Measurements from ENCODE around the gene ACY1.

ACY1 gene

GRCh38 chr3:51963951-51964451 lies 19.3 kb upstream of the ACY1 start:
- DNase-seq = no peak

GRCh38 chr3:51964521-51964920 lies 18.8 kb upstream of the ACY1 start:
- DNase-seq = no peak

- no peak for DNase-seq
These were observed 17.3 kb upstream of the ACY1 start for GRCh38 chr3:51966016-51966415.

GRCh38 chr3:51966486-51966885 lies 16.8 kb upstream of the ACY1 start:
- DNase-seq = peak; percentile 42

GRCh38 chr3:51966922-51967383 lies 16.4 kb upstream of the ACY1 start:
- DNase-seq = no peak

GRCh38 chr3:51967384-51968169 lies 15.8 kb upstream of the ACY1 start, which contains the start of gene PCBP4:
Gene PCBP4 (minus strand): TSS chr3:51967454. CDS start chr3:51961240, 6,214 bp downstream.
- peak; percentile 82 for DNase-seq

GRCh38 chr3:51968170-51968775 lies 15.1 kb upstream of the ACY1 start:
- DNase-seq = peak; percentile 12

- DNase-seq = no peak
These were observed 14.3 kb upstream of the ACY1 start for GRCh38 chr3:51968883-51969678.

- DNase-seq = no peak
These were observed 13.5 kb upstream of the ACY1 start for GRCh38 chr3:51969841-51970240.

- no peak for DNase-seq
These were observed 12.6 kb upstream of the ACY1 start for GRCh38 chr3:51970606-51971300.

- no peak for DNase-seq
These were observed 12.0 kb upstream of the ACY1 start for GRCh38 chr3:51971350-51971749.

GRCh38 chr3:51974277-51974962 lies 8.9 kb upstream of the ACY1 start:
- DNase-seq = no peak

GRCh38 chr3:51974963-51975851 lies 8.1 kb upstream of the ACY1 start, which contains the start of gene ABHD14A:
Gene ABHD14A (plus strand): TSS chr3:51975064. CDS start chr3:51975136, 72 bp downstream.
- peak; percentile 64 for DNase-seq

GRCh38 chr3:51975852-51976549 lies 7.3 kb upstream of the ACY1 start:
- peak; percentile 54 for DNase-seq

GRCh38 chr3:51977446-51978142 lies 5.7 kb upstream of the ACY1 start:
- DNase-seq = no peak

GRCh38 chr3:51978143-51978502 lies 5.2 kb upstream of the ACY1 start:
- no peak for DNase-seq

GRCh38 chr3:51980253-51980652 lies 3.1 kb upstream of the ACY1 start:
- DNase-seq = no peak

- DNase-seq = no peak
These were observed 940 bp upstream of the ACY1 start for GRCh38 chr3:51982352-51982837.
